Right lobe of liver (tissue), 4 donors: ENCODE data around the gene RBM28.

ENCODE experiments used
- CTCF ChIP-seq, 4 donors: fragments of 200-600 bp in 3 of 4; fragments of 450-650 bp in 1 of 4; IDR thresholded peaks; one replicate each; pipeline versions ENCODE4 v1.5.1 to v1.8.0; 2016 to 2022; ENCODE audit warnings: antibody characterized with exemption in 4 of 4, mild to moderate bottlenecking in 2 of 4
- POLR2A ChIP-seq: fragments of 450-650 bp; IDR thresholded peaks from one replicate; pipeline ENCODE4 v1.6.1; 2017; ENCODE audit warnings: antibody characterized with exemption, mild to moderate bottlenecking
- donor health status: DM: no; HTN: no; CAD: no.
- donor health status: DM: no; HTN: no; CAD: no.
- donor health status: DM: no; HTN: yes; CAD: no.

- no peak for TF ChIP-seq CTCF (IDR thresholded peaks at IDR 0.05)
- no peak for TF ChIP-seq POLR2A
Measured at GRCh38 chr7:128388145-128388485, 44.4 kb upstream of the RBM28 start.
